Activated T-cell treated with anti-CD3 and anti-CD28 coated beads, Interleukin-2, amount 50 U/mL, for 1 hour (primary cell): ENCODE data around the gene EEF1AKMT2.
"Not testable (repeated sequence)": the region's sequence is repeated elsewhere in the genome, so short reads cannot be mapped to it uniquely, and the experiment has no call there.

Source experiments
- DNase-seq: peaks from one replicate; pipeline ENCODE4 v3.0.0-alpha.2; 2020

Gene EEF1AKMT2

GRCh38 chr10:124754227-124754626 lies 37.5 kb downstream of the EEF1AKMT2 start:
- DNase-seq, result no peak

- DNase-seq, result no peak
These were observed 42.6 kb downstream of the EEF1AKMT2 start for GRCh38 chr10:124748953-124749645.

- no peak for DNase-seq
These were observed 43.5 kb downstream of the EEF1AKMT2 start for GRCh38 chr10:124748166-124748565.

- no peak for DNase-seq
These were observed 43.9 kb downstream of the EEF1AKMT2 start for GRCh38 chr10:124747745-124748144.

- DNase-seq, result no peak
These were observed 44.7 kb downstream of the EEF1AKMT2 start for GRCh38 chr10:124746992-124747391.

- DNase-seq, result not testable (repeated sequence)
These were observed 45.2 kb downstream of the EEF1AKMT2 start for GRCh38 chr10:124746447-124746846.

- DNase-seq, result no peak
These were observed 46.0 kb downstream of the EEF1AKMT2 start for GRCh38 chr10:124745673-124746072.

- no peak for DNase-seq
These were observed 46.4 kb downstream of the EEF1AKMT2 start for GRCh38 chr10:124745252-124745651.

- peak; percentile 85 for DNase-seq
These were observed 47.3 kb downstream of the EEF1AKMT2 start, which contains the start of gene FAM53B for GRCh38 chr10:124744102-124745050. TSS of gene FAM53B (minus strand) at chr10:124744378. CDS start at chr10:124706713, 37,665 bp downstream.

- DNase-seq, result peak; percentile 51
These were observed 48.2 kb downstream of the EEF1AKMT2 start for GRCh38 chr10:124743191-124744101.

GRCh38 chr10:124742413-124743190 lies 49.1 kb downstream of the EEF1AKMT2 start:
- DNase-seq, result no peak

GRCh38 chr10:124741922-124742412 lies 49.7 kb downstream of the EEF1AKMT2 start:
- DNase-seq, result peak; percentile 35

- DNase-seq, result peak; percentile 79
These were observed 50.3 kb downstream of the EEF1AKMT2 start for GRCh38 chr10:124741281-124741921.

GRCh38 chr10:124740369-124741280 lies 51.1 kb downstream of the EEF1AKMT2 start:
- DNase-seq, result no peak

GRCh38 chr10:124739986-124740368 lies 51.7 kb downstream of the EEF1AKMT2 start:
- DNase-seq, result no peak

GRCh38 chr10:124739119-124739921 lies 52.4 kb downstream of the EEF1AKMT2 start:
- no peak for DNase-seq

- DNase-seq, result no peak
These were observed 53.2 kb downstream of the EEF1AKMT2 start for GRCh38 chr10:124738441-124738840.

GRCh38 chr10:124737708-124738107 lies 54.0 kb downstream of the EEF1AKMT2 start:
- DNase-seq, result no peak

GRCh38 chr10:124737221-124737620 lies 54.5 kb downstream of the EEF1AKMT2 start:
- no peak for DNase-seq
